ENCODE data around the gene COX20.

GRCh38 chr1:244868484-244869363 lies 33.3 kb downstream of the COX20 start:
- TF ChIP-seq CTCF (optimal IDR thresholded peaks at IDR 0.05 in 1 of 3, IDR thresholded peaks at IDR 0.05 in 1 of 3, conservative IDR thresholded peaks at IDR 0.05 in 1 of 3; ENCODE audit: extremely low read depth in 1 of 3, insufficient read depth in 2 of 3, low read length in 3 of 3): no peak
- no peak for TF ChIP-seq EZH2 (IDR thresholded peaks at IDR 0.05; ENCODE audit: low read length)

Data from keratinocyte (primary cell).